ENCODE data around the gene LYAR.

DNA sequence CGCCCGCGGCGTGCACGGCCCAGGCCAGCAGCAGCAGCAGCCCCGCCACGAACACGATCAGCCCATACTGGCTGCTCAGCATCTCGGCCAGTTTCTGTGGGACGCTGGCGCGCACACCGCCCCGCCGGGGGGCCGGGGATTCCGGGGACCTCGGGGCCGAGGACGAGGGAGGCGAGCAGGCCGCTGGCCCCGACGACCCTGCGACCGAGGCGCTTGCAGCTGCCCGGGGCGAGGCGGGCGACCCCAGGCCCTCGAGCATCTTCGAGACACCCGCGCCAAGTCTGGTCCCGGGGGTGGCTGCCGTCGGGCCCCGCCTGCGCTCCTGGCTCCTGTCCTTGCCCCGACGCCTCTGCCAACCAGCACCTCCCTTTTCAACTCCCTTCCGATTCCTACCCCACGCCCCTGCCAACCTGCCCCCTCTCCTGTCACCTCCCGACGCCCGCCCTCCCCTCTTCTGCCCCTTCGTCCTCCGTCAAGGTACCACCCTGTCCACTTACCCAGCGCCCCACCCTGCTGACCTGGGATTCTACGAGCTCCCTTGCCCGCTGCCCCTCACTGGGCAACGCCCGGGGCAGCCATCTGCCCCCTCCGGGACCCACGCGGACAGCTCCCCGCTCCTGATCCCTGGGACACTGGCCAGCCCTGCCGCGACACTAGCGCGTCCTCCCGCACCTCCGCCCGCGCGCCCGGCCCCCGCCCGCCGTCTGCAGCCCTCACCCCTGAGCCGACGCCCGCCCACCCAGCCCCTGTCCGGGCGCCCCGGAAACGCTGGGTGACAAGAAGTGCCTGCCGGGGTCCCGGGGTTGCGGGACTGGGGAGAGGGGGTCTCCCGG, 63.1 kb downstream of the LYAR start, which contains the start of gene OTOP1:
- TF ChIP-seq, protein P1, sequence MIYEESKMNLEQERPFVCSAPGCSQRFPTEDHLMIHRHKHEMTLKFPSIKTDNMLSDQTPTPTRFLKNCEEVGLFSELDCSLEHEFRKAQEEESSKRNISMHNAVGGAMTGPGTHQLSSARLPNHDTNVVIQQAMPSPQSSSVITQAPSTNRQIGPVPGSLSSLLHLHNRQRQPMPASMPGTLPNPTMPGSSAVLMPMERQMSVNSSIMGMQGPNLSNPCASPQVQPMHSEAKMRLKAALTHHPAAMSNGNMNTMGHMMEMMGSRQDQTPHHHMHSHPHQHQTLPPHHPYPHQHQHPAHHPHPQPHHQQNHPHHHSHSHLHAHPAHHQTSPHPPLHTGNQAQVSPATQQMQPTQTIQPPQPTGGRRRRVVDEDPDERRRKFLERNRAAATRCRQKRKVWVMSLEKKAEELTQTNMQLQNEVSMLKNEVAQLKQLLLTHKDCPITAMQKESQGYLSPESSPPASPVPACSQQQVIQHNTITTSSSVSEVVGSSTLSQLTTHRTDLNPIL (CRISPR knock-in tag; IDR thresholded peaks at IDR 0.05; ENCODE audit: low read depth) = no peak
- TF ChIP-seq, protein P2, sequence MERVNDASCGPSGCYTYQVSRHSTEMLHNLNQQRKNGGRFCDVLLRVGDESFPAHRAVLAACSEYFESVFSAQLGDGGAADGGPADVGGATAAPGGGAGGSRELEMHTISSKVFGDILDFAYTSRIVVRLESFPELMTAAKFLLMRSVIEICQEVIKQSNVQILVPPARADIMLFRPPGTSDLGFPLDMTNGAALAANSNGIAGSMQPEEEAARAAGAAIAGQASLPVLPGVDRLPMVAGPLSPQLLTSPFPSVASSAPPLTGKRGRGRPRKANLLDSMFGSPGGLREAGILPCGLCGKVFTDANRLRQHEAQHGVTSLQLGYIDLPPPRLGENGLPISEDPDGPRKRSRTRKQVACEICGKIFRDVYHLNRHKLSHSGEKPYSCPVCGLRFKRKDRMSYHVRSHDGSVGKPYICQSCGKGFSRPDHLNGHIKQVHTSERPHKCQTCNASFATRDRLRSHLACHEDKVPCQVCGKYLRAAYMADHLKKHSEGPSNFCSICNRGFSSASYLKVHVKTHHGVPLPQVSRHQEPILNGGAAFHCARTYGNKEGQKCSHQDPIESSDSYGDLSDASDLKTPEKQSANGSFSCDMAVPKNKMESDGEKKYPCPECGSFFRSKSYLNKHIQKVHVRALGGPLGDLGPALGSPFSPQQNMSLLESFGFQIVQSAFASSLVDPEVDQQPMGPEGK (CRISPR knock-in tag; IDR thresholded peaks at IDR 0.05; ENCODE audit: borderline replicate concordance) = no peak
- TF ChIP-seq CSDC2 (CRISPR knock-in tag; IDR thresholded peaks at IDR 0.05) = no peak
- TF ChIP-seq SNAI2 (CRISPR knock-in tag; IDR thresholded peaks at IDR 0.05) = no peak
- no peak for TF ChIP-seq ARNTL (CRISPR knock-in tag; IDR thresholded peaks at IDR 0.05; ENCODE audit: borderline replicate concordance, low read depth)
- TF ChIP-seq ZNF70 (CRISPR knock-in tag; IDR thresholded peaks at IDR 0.05) = no peak
- no peak for TF ChIP-seq PPARA (CRISPR knock-in tag; IDR thresholded peaks at IDR 0.05; ENCODE audit: borderline replicate concordance)
- TF ChIP-seq BACH2 (CRISPR knock-in tag; IDR thresholded peaks at IDR 0.05; ENCODE audit: borderline replicate concordance) = no peak
- TF ChIP-seq ZFP30 (CRISPR knock-in tag; IDR thresholded peaks at IDR 0.05) = no peak
